Activated CD8-positive, alpha-beta memory T cell treated with anti-CD3 and anti-CD28 coated beads for 24 hours (primary cell): Measurements from ENCODE around the gene RAB7B.
A peak's percentile ranks its signal among the peaks of the same experiment; 100 is the strongest.

Experiments
- DNase-seq: peaks from one replicate; pipeline ENCODE4 v3.0.0-alpha.2; 2020

Gene RAB7B

DNA sequence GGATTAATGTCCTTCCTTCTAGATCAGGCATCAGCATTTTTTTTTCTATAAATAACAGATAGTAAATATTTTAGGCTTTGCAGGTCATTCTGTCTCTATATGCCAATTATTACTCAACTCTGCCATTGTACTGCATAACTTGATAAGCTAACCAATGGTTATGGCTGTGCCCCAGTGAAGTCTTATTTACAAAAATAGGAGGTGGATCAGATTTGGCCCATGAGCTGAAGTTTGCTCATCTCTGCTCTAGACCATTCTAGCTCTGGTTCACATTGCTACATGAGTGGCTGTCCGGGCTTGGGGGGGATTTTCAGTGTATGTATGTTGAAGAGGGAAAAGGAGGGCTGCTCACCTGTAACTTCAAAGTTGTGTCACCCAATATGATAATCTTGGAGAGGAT, 10.1 kb downstream of the RAB7B start:
- DNase-seq = peak; percentile 24

- no peak for DNase-seq
Measured at GRCh38 chr1:205992218-205992882, 10.8 kb downstream of the RAB7B start.

GRCh38 chr1:205991237-205991636, 12.0 kb downstream of the RAB7B start:
- no peak for DNase-seq

DNA sequence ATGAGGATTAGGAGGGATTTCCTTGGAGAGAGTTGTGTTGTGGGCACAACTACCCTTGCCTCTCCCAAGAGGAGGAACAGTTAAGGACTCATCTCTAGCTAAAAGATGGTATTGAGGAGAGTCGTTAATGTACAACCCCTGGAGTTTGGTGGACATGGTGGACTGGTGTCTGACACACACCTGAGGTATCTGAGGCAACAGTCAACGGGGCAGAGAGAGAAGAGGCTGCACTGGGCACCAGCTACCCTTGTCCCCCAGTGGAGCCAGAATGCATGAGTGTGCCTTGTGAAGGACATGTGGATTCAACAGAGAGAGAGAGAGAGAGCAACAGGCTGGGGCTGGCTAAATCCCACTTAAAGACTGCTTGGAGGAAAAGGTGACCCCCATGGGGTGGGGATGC, 13.0 kb downstream of the RAB7B start:
- DNase-seq = no peak

DNA sequence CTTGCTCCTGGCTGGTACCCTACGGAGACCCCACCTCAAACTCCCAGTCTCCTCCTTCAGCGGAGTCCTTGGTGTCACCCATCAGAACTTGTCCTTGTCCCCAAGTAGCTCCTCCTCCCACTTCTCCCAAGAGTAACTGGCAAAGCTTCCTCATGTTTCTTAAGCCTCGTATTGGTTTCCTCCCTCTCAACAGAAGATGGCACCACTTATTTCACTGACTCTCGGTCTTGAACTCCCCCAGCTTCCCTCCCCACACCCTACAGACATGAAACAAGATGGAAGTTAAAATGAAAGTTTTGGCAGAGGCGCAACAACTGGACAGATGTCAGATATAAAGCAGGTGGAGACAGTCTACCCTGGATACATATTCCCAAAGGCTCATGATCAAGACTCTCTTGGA, 13.4 kb downstream of the RAB7B start:
- no peak for DNase-seq

DNA sequence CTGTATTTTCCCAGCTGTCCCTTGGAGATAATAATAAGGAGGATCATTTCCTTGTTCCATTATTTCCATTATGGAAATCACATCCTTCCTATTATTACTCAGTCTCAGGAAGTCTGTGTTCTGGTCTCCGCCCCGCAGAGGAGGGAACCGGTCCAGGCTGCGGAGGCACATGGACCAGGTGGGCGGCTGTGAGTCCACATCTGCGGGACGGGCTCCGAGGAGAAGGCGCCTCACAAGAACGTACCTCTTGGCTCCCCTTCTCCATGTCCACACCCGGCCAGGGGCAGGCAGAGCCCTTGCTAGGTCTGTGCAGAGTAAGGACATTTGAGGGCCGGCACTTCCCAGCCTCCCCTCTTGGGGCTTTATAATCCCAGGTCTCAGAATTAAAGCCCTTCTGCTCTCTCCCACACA, 14.6 kb downstream of the RAB7B start:
- no peak for DNase-seq

GRCh38 chr1:205986861-205987260, 16.3 kb downstream of the RAB7B start:
- no peak for DNase-seq

GRCh38 chr1:205986292-205986691, 16.9 kb downstream of the RAB7B start:
- DNase-seq = no peak

- DNase-seq = no peak
Measured at GRCh38 chr1:205985330-205986005, 17.7 kb downstream of the RAB7B start.

GRCh38 chr1:205983925-205984725, 19.1 kb downstream of the RAB7B start:
- no peak for DNase-seq

DNA sequence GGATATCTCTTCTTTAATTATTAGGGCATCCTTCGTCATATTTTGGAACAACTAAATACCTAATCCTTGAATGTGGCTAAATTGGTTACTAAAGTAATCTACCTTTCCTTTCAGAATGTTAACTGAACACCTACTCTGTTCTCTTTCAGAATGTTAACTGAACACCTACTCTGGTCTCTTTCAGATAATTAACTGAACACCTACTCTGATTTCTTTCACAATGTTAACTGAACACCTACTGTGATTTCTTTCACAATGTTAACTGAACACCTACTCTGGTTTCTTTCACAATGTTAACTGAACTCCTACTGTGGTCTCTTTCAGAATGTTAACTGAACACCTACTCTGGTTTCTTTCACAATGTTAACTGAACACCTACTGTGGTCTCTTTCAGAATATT, 21.9 kb downstream of the RAB7B start:
- no peak for DNase-seq

GRCh38 chr1:205980237-205980870, 22.8 kb downstream of the RAB7B start:
- no peak for DNase-seq

GRCh38 chr1:205979301-205979700, 23.9 kb downstream of the RAB7B start:
- DNase-seq = no peak

DNA sequence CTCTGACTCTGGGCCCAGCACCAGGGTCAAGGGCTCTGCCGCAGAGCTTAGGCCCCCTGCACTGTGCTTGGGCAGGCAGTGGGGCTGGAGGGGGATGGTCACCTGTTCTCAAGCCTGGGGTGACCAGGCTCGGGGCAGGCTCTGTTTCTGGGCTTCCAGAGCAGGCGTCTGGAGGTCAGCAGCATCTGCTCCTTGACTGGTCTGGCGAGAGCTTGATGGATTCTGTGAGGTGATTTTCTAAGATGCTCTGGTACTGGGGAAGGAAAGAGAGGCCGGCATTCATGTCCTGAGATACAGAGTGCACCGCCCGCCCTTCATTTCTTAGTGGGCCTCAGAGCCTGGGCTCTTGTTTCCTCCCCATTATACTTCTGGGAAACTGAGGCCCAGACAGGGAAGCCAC, 24.5 kb downstream of the RAB7B start:
- no peak for DNase-seq

DNA sequence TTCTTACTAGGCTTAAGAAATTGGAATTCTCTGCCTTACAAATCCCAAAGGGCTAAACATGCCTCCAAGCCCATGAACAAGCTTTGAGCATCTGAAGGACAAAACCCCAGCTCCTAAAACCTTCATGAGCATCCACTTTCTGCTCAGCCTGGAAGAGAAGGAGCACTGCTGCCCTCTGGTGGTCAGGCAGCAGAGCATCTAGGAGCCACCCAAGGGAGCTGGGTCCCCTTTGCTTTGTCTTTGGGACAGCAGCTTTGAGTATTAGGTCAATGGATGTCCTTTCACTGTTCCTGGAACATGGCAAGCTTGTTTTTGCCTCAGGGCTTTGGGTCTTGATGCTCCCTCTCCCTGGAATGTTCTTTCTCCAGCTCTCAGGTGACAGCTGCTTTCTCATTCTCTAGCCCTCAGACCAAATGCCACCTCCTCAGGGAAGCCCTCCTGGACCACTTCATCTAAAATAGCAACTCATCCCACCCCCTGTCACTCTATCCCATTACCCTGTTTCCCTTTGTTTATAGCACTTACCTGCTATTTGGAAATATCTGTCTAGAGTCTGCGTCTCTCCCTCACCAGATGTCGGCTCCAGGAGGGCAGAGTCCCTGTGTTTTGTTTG, 25.7 kb downstream of the RAB7B start:
- DNase-seq = peak; percentile 87

GRCh38 chr1:205976708-205977401, 26.3 kb downstream of the RAB7B start:
- no peak for DNase-seq

DNA sequence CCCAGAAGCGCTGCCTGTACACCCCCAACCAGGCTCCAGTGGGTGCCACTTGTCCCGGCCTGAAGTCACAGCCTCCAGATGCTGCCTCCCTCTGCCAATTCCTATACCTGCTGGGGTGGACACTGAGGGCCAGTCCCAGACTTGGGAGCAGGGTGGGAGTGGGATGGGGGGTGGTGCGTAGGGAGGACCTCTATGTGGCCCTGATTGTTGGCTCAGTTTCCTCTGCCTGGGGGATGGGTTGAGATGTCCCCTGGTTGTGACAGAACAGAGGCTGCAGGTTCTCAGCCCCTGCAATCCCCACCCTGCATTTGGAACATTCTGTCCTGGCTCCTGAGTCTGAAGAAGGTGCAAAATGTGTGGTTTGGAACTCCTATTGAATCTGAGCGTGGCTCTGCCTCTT, 27.2 kb downstream of the RAB7B start:
- no peak for DNase-seq

DNA sequence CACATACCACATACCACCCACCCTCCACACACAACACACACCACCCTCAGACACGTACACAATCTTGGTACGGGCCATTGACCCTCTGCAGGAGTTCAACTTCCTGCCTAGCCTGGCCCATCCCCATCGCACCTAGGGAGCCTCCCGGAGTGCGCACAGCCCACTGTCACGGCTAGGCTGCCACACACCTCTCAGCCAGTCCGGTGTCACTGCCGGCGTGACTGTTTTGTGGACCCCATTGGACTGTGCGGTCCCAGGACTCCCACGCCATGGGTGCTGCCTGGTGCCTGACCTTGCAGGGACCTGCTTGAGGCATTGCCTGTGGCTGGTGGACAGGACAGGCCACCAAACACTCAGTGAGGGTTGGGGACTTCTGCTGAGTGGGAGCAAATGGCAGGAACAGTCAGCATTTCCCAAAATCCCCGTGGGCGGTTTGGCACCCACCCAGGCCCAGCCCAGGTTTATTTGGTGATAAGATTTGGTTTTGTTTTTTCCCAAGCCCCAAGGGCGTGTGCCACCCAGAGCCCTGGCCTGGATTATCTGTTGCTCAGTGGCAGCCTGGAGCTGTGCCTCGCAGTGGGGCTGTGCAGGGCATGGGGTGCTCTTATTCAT, 27.7 kb downstream of the RAB7B start:
- DNase-seq = no peak

- DNase-seq = no peak
Measured at GRCh38 chr1:205974712-205975111, 28.5 kb downstream of the RAB7B start.

GRCh38 chr1:205973377-205974232, 29.6 kb downstream of the RAB7B start:
- no peak for DNase-seq
